GM19467 (cell line): ENCODE data around the gene PTPRN2.

Source experiments
- ATAC-seq: cut with Tn5 transposase; IDR thresholded peaks from one replicate; pipeline ENCODE4 v1.9.1; 2021; ENCODE audit warnings: mild to moderate bottlenecking, moderate library complexity; ENCODE audit not compliant: unreplicated experiment

PTPRN2 gene

DNA sequence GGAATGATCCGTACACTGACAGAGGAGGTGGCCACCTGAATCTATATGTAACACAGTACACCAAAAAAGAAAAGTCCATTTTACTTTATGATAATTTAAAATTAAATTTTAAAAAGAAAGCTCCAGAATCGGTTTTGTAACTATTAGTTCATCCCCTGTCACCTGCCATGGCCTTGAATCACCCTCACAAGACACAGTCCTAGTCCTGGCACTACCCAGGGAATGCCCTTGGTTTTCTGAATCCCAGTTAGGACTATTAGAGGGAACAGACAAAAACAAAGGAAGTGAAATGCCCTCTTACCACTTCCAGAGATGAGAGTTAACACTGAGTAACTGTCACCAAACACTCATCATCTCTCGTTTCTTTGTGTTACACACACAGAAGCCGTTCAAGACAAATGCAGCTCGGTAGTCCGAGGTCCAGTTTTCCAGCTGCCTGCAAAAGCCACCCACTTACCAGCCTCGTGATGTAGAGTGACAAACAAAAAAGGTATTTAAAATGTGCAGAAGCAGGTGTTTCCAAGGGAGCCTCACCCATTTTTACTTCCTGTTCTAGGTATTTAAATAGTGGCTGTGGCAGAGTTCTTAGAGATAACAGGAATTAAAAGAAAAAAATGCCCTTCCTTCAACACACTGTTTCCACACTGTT is 6.1 kb downstream of the PTPRN2 start:
- no peak for ATAC-seq

DNA sequence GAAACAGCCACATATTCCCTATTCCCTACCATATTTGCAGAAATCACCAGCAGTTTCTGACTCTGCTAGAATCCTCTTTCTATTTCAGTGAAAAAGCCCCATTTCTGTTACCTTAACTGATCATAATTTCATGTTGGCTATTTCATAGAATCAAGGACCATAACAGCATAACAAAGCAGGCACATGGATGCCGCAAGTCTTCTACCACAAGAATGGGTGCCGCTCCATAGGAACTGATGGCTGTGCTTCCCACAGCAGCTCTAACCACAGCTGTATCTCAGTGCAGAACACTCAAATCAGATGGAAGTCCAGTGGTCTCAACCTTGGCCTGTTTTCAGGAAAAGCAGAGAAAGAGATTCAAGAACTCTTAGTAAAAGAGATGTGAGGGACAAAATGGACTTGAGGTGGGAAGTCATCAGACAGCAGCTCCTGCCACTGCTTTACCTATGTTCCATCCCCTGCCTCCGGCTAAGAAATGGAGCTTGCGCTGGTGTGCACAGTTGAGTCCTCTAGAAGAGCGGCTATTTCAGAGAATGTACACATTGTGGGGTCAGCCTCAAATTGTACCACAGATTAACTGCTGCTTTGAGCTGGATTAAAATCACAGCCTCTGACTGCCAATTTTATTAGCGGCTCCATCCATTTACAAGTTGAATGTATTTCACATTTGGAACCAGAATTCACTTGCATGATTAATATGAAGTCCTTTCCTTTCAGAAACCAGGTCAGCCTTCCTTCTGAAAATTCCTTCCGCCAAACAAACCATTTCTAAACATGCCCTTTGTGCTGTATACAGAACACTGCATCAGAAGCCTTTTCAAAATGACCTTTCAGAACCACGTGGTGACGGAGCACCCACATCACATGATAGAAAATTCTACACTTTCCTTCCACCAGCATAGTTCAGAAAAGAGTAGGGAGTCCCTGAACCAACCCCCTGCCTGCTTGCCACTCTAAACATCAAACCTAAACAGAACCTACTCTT is 7.7 kb downstream of the PTPRN2 start:
- no peak for ATAC-seq

- ATAC-seq = no peak
These were observed 11.4 kb downstream of the PTPRN2 start for GRCh38 chr7:158576050-158576762.

- no peak for ATAC-seq
These were observed 13.2 kb downstream of the PTPRN2 start for GRCh38 chr7:158574308-158575036.

DNA sequence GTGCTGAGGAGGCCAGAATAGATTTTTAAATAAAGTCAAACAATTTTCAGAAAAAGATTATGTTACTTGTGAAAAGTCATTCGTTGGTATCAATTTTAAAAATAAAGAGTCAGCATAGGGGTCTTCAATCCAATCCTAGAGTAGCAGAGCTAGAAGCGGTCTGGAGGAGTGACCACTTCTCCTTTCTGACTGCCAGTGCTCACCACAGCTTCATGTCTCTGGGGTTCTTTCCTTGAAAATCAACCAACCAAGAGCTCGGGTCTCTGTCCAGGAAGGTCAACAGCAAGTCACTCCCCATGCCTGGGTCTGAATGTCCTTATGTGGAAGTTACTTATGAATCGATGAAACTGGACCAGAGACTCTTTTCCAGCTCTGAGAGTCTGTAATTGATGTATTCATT is 14.3 kb downstream of the PTPRN2 start:
- no peak for ATAC-seq

DNA sequence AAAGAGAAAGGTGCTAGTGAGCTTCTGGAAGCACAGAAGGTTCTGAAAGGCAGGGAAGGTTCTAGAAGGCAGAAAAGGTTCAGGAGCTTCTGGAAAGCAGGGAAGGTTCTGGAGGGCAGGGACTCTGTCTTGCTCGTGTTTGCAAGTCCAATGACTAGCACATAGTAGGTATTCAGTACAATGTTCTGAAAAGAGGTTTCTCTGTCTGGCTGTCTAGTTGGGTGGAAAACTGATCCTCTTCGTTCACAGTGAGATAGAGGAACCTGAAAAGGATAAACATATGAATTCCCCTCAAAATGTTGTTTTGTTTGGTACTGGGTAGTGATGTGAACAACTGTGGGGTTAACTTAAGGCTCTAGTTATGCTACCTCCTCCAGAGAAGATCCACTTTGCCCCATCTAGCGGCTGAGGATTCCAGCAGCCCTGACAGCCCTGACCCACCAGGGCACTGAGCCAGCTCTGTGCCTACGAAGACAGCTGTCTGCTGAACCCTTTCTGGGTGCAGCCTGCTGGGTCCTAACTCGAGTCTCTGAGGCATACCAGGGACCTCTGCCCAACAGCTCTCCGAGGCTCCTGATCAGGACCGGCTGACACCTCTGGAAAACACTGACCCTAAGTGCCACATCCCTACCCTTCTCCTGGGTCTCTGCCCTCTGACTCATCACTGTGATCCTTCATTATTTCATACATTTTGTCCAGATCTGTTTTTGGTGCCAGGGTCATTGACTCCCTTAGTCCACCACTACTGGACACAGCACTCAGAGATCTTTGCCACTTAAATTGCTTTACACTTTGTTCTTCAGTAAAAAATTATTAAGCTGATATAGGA is 15.4 kb downstream of the PTPRN2 start:
- no peak for ATAC-seq

DNA sequence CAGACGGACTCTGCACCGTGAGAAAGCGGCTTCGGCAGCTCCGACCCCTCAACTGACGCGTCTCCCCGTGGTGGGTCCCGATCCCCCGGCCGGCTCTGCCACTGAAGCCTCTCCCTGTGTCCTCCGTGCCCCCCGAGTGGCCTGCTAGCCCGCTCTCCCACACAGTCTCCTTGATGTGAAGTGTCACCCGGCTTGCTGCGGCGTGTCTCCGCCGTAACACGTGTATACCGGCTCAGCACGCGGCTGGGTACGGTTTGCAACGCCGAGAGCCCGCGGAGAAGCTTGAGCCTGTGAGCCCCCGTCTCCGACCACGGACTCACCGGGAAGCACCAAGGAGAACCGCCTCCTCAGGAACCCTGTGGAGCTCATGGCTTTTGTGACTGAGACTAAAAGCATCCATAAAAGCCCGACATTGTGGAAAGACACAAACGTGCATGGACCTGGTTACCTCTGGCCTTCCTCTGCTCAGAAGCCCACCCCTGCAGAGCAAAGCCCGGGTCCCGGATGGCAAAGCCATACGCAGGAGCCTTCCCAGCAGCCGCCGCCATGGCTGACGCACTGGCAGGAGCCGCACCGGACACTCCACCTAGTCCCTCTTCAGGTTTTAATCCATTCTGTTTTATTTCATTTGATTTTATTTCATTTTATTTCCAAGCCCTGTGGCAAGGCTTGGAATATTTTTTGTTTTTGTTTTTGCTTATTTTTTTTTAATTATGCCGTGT is 17.0 kb downstream of the PTPRN2 start:
- ATAC-seq = no peak

- no peak for ATAC-seq
These were observed 17.7 kb downstream of the PTPRN2 start for GRCh38 chr7:158569858-158570323.

DNA sequence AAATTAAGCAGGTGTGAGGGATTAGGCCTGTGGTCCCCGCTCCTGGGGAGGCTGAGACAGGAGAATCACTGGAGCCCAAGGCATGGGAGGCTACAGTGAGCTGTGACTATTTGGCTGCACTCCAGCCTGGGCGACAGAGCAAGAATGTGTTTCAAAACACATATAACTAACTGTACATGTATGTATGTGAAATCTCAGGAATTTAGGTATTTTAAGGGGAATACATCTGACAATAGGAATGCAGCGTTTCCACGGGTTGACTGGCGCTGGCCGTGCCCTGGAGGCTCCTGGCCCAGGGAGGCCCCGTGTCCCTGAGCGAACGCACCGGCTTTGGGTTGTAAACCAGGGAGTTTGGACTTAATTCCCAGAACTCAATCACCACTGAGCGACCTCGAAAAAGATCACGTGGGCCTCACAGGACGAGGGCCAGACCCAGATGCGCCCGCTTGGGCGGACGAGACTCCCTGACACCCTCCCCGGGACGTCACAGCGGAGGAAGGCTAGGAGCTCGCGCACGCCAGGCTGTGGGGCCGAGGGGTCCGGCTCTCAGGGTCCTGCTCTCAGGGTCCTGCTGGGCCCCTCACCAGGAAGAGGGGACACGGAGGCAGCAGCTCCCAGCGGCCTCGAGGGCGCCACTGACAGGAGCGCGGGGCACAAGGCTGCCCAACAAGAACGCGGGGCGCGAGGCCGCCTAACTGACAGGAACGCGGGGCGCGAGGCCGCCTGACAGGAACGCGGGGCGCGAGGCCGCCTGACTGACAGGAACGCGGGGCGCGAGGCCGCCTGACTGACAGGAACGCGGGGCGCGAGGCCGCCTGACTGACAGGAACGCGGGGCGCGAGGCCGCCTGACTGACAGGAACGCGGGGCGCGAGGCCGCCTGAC is 18.4 kb downstream of the PTPRN2 start:
- ATAC-seq = no peak

DNA sequence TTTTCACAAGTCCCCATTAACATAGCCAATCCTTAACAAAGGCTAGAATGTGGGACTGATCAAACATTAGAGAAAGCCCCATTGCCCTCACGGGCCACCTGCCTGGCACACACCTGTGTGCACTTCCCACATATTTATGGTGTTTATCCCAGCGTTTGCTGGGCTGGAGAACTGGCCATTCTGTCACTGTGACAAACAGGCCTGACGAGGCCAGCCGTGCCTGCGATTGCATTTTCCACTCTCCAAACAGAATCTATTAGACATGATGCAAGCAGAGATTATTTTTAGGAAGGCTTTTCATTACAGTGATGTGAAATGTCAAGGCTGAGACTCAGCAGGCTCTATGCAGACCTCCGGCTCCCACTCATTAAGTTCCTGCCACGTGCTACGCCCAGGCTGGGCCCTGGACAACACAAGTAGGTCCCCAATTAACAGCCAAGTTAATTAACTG is 20.4 kb downstream of the PTPRN2 start:
- no peak for ATAC-seq

DNA sequence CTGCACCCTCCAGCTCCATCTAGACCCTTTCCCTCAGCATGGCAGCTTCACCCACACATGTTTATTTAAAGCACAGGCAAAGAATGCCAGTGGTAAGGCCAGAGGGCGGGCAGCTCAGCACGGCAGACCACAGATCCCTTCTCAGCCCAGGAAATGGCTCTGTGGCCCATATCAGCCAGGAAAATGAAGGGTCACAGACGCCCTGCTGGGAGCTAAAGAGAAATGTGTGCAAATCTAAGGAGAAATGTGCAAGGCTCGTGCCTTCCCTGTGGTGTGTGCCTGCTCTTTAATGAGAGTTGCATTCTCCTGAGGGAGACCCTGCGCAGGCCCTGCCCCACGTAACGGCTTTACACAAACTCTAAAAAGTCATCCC is 23.0 kb downstream of the PTPRN2 start:
- no peak for ATAC-seq

- no peak for ATAC-seq
These were observed 23.5 kb downstream of the PTPRN2 start for GRCh38 chr7:158563911-158564662.

DNA sequence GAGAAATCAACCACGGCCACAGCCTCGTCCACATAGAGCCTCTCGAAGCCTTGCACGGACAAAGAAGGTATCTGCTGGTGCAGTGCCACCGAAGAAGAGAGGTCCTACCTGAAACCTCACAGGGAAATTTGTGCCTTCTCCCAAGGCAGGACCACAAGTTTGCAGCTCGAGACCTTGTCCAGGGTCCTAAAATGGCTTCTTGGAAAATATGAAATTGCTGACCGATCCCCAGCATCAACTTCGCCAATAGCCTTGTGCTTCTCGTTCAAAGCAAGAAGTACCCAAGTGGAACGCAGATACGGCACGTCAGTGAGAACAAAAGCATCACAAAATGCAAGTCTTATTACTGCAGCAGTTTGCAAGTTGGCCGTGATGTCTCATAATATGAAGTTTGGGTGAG is 24.6 kb downstream of the PTPRN2 start:
- ATAC-seq = no peak

GRCh38 chr7:158562517-158562916 is 25.1 kb downstream of the PTPRN2 start:
- ATAC-seq = no peak

GRCh38 chr7:158561659-158562058 is 26.0 kb downstream of the PTPRN2 start:
- no peak for ATAC-seq

DNA sequence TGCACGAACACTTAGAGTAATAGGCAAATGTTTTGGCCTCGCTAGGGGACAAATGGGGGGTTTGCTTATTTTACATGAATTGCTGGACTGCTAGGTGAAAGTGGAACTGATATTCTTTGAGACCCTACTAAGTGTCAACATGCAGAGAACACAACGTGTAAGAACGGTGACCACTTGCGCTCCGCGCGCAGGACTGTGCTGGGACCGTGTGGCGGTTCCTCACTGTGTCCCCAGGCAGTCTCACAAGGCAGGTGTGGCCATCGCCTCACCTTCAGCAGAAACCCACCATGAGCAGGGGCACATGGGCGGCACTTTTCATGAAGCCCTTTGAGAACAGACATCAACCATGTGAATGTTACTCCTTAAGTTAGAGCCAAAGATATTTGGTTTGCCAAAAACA is 27.2 kb downstream of the PTPRN2 start:
- no peak for ATAC-seq

GRCh38 chr7:158559356-158559755 is 28.3 kb downstream of the PTPRN2 start:
- no peak for ATAC-seq

DNA sequence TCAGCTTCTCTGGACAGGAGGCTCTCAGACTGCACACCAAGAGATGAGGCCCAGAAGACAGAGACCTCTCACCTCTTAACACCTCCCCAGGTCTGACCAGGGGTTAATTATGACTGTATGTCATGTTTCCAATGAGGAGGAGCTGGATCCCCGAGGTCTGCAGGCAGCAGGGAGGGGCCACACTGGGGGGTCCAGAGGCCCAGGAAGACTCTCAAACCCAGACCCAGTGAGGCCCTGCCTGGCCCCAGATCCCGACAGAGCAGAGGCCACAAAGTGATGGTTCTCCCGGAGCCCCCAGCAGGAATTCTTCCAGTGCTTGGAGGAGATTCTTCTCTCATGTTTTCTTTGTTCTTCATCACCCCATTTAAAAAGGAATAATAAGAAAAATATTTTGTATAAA is 28.8 kb downstream of the PTPRN2 start:
- no peak for ATAC-seq
